ENCODE data around the gene ZNF787. TPM values are rescaled to one million over a fixed set of nuclear protein-coding genes. Genes with fewer than 3 reads are reported as not detected.

ZNF787 gene
- total and polyA plus RNA-seq, 3 donors from 2014 or later, result 22.3 to 41.4 (median 35.7) TPM

DNA sequence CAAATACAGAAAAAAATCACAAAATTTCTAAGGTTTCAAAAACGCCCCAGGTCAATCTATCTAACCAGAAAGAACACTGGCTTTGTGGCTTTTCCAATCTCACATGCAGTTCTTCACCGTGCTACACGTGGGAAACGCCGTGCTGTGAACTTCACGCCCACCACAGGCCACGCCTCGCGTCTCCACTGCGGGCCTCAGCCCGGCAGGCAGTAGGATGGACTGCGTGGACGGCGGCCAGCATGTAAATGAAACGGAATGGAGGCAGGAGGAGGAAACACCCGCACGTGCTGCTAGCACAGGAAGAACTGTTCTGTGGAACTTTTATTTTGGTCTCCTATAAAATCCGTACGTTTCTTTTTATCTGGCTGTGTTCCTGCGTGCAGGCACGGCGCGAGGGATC, 23.8 kb downstream of the ZNF787 start:
- Histone ChIP-seq H3K4me3 (no peak overlapping the region), H3K27me3 (no peaks in the 10 kb centered on the region), H3K9me3 (no peaks in the 10 kb centered on the region), H3K27ac (no peak overlapping the region), H3K36me3 (ENCODE audit: low read depth, missing control alignments) (no peaks in the 10 kb centered on the region), H3K4me1 (no peaks in the 10 kb centered on the region)
- intact Hi-C loops (cut with DNase I; ENCODE audit: low total_unique reads), result no loop called here
- no peak for TF ChIP-seq POLR2A (IDR thresholded peaks at IDR 0.05)
- TF ChIP-seq, protein P1, sequence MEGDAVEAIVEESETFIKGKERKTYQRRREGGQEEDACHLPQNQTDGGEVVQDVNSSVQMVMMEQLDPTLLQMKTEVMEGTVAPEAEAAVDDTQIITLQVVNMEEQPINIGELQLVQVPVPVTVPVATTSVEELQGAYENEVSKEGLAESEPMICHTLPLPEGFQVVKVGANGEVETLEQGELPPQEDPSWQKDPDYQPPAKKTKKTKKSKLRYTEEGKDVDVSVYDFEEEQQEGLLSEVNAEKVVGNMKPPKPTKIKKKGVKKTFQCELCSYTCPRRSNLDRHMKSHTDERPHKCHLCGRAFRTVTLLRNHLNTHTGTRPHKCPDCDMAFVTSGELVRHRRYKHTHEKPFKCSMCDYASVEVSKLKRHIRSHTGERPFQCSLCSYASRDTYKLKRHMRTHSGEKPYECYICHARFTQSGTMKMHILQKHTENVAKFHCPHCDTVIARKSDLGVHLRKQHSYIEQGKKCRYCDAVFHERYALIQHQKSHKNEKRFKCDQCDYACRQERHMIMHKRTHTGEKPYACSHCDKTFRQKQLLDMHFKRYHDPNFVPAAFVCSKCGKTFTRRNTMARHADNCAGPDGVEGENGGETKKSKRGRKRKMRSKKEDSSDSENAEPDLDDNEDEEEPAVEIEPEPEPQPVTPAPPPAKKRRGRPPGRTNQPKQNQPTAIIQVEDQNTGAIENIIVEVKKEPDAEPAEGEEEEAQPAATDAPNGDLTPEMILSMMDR (IDR thresholded peaks at IDR 0.05), result no peak
- WGBS, 2 donors, result 79 to 88% methylated on average over 23 of the region's 23 CpGs
- no peak for DNase-seq

DNA sequence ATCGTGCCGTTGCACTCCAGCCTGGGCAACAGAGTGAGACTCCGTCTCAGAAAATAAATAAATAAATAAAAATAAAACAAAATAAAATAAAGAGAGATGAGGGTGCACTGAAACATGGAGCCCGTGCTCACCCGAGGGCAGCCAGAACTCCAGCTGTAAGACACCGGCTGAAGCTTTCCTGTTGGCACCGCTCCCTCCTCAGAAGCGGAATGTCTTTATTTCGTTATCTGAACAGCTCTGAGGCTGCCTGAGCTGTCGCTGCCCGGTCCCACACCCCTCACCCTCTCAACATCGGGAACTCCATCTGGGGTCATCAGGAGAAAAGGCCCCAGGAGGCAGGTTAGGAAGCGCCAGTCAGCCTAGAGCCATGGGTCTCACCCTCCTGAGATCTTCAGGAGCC, 24.4 kb downstream of the ZNF787 start:
- Histone ChIP-seq H3K4me1 (no peaks in the 10 kb centered on the region), H3K4me3 (no peak overlapping the region), H3K27me3 (no peaks in the 10 kb centered on the region), H3K9me3 (no peaks in the 10 kb centered on the region), H3K36me3 (ENCODE audit: low read depth, missing control alignments) (no peaks in the 10 kb centered on the region), H3K27ac (no peak overlapping the region)
- DNase-seq, result peak; percentile 57
- TF ChIP-seq, protein P1 (IDR thresholded peaks at IDR 0.05), result no peak
- no peak for TF ChIP-seq POLR2A (IDR thresholded peaks at IDR 0.05)
- WGBS, 2 donors, result 64 to 71% methylated on average over 13 of the region's 13 CpGs
- intact Hi-C loops (cut with DNase I; ENCODE audit: low total_unique reads), result no loop called here

DNA sequence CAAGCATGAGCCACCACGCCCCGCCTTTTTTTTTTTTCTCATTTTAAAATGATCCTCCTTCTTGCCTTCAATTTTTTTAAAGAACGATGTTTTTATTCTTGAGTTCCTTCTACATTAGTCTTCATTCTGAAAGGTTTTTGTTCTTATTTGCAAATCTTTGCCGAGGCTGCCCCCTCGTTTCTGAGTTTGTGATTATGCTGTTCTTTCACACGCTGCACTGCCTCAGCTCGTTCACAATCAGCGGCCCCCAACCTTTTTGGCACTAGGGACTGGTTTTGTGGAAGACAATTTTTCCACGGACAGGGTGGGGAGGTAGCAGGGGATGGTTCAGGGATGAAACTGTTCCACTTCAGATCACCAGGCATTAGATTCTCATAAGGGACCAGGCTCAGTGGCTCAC, 26.6 kb downstream of the ZNF787 start:
- no peak for DNase-seq
- Histone ChIP-seq H3K4me1 (no peaks in the 10 kb centered on the region), H3K4me3 (no peak overlapping the region), H3K27me3 (no peaks in the 10 kb centered on the region), H3K27ac (no peak overlapping the region), H3K9me3 (no peaks in the 10 kb centered on the region), H3K36me3 (ENCODE audit: low read depth, missing control alignments) (no peaks in the 10 kb centered on the region)
- 83 to 88% methylated on average over 8 to 9 of the region's 9 CpGs for WGBS, 2 donors
- TF ChIP-seq, protein P1 (IDR thresholded peaks at IDR 0.05), result no peak
- no peak for TF ChIP-seq POLR2A (IDR thresholded peaks at IDR 0.05)
- intact Hi-C loops (cut with DNase I; ENCODE audit: low total_unique reads), result no loop called here

DNA sequence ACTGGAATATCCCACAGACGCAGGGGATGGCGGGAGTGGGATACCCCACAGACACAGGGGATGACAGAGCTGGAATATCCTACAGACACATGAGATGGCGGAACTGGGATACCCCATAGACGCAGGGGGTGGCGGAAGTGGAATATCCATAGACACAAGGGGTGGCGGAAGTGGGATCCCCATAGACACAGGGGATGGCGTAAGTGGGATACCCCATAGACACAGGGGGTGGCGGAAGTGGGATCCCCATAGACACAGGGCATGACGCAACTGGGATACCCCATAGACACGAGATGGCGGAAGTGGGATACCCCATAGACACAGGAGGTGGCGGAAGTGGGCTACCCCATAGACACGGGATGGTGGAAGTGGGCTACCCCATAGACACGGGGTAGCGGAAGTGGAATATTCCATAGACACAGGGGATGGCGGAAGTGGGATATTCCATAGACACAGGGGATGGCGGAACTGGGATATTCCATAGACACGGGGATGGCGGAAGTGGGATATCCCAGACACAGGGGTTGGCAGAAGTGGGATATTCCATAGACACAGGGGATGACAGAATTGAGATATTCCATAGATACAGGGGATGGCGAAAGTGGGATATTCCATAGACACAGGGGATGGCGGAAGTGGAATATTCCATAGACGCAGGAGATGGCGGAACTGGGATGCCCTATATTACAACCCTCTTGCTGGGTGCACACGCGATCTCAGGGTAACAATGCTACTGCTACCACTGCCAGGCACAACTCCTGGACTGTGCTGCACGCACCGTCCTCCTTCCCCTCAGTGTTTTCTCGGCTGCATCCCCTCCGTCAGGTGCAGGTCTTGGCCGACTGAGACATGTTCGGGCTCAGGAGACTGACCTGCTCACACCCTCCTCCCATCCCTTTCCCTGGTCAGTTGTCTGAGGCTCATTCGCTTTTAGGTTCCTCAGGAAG, 28.1 kb downstream of the ZNF787 start:
- intact Hi-C loops (cut with DNase I; ENCODE audit: low total_unique reads), result no loop called here

More for the DNA sequence above, 28.1 kb downstream of the ZNF787 start:
- 64 to 78% methylated on average over 32 of the region's 32 CpGs for WGBS, 2 donors
- Histone ChIP-seq H3K27ac (no peak overlapping the region), H3K9me3 (no peaks in the 10 kb centered on the region), H3K4me1 (no peaks in the 10 kb centered on the region), H3K4me3 (peak overlapping the region; percentile 25 to 47), H3K36me3 (ENCODE audit: low read depth, missing control alignments) (no peaks in the 10 kb centered on the region), H3K27me3 (no peaks in the 10 kb centered on the region)
- no peak for TF ChIP-seq POLR2A (IDR thresholded peaks at IDR 0.05)
- TF ChIP-seq, protein P1 (IDR thresholded peaks at IDR 0.05), result no peak
- DNase-seq, result peak; percentile 58

All from testis (tissue), 3 donors.